Measurements from ENCODE around the gene SH3BP4.

Gene SH3BP4

DNA sequence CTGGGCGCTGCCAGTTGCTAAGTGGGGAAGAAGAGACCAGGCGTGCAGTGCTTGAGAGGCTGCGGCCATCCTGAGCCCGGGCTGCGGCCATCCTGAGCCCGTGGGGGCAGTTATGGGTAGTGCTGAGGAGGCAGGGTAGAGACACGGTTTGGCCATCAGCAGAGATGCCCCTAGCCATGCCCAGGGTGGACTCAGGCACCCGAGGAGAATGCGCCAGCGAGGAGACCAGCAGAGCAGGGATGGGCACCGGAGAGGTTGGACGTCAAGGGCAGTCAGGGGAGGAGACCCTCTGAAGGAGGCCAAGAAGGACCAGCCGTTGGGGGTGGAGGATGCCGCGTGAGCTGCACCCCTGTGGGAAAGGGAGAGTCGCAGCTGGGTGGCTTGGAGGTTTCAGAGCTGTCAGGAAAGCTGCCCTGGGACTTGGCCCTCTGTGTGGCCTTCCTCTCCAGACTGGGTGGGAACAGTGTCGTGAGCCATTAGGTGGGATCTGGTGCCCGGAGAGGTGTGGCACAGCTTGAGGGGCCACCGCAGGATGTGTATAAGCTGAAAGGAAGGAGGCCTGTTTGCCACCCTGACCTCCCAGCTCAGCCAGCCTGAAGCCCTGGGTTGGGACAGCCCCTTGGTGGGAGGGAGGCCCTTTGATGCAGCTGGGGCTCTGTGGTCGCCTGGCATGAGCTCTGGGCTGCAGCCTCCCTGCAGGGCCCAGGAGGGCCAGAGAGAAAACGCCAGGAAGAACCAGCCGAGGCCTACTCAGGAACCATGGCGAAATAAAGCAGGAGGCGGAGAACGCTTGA lies 56.0 kb downstream of the SH3BP4 start:
- TF ChIP-seq, protein P1, sequence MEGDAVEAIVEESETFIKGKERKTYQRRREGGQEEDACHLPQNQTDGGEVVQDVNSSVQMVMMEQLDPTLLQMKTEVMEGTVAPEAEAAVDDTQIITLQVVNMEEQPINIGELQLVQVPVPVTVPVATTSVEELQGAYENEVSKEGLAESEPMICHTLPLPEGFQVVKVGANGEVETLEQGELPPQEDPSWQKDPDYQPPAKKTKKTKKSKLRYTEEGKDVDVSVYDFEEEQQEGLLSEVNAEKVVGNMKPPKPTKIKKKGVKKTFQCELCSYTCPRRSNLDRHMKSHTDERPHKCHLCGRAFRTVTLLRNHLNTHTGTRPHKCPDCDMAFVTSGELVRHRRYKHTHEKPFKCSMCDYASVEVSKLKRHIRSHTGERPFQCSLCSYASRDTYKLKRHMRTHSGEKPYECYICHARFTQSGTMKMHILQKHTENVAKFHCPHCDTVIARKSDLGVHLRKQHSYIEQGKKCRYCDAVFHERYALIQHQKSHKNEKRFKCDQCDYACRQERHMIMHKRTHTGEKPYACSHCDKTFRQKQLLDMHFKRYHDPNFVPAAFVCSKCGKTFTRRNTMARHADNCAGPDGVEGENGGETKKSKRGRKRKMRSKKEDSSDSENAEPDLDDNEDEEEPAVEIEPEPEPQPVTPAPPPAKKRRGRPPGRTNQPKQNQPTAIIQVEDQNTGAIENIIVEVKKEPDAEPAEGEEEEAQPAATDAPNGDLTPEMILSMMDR (IDR thresholded peaks at IDR 0.05; ENCODE audit: low read depth, low read length, missing control alignments), result no peak
- H3K4me3 ChIP-seq (ENCODE audit: low read depth, low read length), result no peak overlapping the region
- no peak for DNase-seq (ENCODE audit: low read depth)

DNA sequence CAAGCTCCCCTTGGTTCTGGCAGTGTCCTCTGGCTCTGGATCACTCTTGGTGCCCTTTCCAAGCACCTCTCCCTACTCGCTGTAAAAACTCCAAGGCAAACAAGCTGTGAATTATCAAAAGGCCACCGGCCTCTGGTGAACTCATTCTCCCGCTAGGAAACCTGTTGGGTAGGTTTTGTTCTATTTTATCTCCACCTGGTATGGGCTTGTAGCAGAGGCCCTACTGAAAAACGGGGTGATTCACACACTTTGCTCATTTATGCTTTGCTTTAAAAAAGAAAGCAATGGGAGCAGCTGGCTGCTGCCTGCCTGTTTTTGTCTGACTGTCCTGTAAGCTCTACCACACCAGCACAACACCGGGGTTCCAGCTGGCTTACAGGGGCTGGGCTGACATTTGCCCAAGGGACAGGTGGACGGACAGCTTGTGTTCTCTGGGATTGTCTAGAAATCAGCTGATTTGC lies 56.8 kb downstream of the SH3BP4 start:
- no peak for DNase-seq (ENCODE audit: low read depth)
- no peak overlapping the region for H3K4me3 ChIP-seq (ENCODE audit: low read depth, low read length)
- TF ChIP-seq, protein P1 (IDR thresholded peaks at IDR 0.05; ENCODE audit: low read depth, low read length, missing control alignments), result no peak

DNA sequence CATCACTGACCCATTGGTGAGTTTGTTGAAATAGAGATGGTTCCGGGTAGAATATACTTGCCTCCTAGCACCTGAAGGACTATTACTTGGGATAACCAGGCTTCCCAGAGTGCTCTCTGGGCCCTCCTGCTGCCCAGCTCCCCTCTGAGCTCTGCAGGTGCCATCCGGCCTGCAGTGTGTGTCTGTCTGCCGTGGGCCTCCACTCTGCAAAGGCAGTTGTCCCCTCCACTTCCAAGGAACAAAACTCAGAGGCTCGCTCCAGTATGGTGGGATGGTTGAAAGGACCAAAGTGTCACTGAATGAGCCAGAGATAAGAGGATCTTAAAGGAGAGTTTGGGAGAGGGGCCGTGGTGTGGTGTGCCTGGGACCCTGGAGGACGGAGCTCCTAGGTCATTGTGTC lies 57.3 kb downstream of the SH3BP4 start:
- TF ChIP-seq, protein P1 (IDR thresholded peaks at IDR 0.05; ENCODE audit: low read depth, low read length, missing control alignments), result no peak
- no peak for DNase-seq (ENCODE audit: low read depth)
- H3K4me3 ChIP-seq (ENCODE audit: low read depth, low read length), result no peak overlapping the region

DNA sequence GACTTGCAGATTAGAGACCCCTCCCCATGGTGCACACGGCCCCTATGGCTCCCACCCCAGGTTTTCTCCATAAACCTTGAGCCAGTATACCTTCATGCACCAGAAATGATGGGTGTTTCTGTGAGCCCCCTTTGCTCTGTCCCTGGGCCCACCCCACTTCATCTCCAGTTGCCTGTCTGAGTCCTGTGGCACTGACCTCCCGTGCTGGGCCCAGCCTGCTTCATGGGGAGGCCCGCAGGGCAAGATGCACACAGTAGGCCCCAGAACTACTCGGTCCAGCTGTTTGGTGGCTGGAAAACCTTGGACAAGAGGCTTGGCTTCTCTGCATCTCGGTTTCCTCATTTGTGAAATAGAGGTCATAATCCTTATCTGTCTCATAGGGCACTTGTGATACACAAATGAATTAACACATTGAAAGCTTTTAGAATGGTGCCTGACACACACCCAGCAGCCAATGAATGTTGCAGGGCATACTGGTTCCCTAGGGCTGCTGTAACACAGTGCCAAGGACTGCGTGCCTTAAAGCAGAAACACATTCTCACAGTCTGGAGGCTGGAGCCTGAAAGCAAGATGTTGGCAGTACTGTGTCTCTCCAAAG lies 58.4 kb downstream of the SH3BP4 start:
- TF ChIP-seq, protein P1 (IDR thresholded peaks at IDR 0.05; ENCODE audit: low read depth, low read length, missing control alignments), result no peak
- DNase-seq (ENCODE audit: low read depth), result no peak
- H3K4me3 ChIP-seq (ENCODE audit: low read depth, low read length), result no peak overlapping the region

DNA sequence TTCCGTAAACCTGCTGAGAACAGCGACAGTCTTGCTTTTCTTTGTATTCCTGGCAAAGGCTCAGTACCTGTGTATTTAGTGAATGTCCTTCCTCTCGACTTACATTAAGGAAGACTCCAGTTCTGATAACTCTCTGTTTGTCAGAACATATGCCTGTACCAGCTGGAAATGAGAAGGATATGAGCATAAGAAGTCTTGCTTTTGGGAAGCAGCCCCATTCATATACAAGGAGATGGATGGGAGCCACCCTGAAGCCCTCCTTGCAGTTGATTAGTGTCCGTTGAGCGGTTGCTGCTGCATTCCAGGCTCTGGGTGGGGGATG lies 59.8 kb downstream of the SH3BP4 start:
- TF ChIP-seq, protein P1 (IDR thresholded peaks at IDR 0.05; ENCODE audit: low read depth, low read length, missing control alignments), result no peak
- no peak for DNase-seq (ENCODE audit: low read depth)

DNA sequence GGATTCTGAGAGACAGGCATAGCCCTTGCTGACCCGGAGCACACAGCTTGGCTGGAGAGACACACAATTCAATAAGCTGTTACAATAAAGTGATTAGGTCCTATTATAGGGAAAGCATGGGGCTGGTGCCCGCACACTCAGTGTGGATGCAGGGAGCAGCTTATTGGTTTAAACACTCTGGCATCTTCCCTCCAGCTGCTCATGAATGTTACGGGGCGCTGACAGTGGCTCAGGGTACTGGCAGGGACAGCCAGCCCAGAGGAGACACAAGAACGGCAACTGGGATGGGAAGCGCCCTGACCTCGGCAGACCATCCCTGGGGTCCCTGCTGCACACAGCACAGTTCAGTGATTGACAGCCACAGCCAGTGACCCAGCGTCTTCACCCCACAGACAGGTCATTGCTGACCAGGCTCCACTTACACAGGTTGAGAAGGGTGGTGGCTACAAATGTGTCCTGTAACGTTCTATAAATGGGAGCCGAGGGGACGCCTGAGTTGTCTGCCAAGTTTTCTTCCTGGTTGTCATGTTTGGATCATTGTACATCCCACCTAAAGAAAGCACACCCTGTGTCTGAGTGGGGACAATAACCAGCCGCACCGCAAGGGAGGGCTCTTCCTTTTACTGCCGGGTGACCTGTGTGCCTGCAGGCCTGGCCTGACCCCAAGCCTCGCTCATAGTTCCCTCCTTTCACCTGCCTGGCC lies 60.3 kb downstream of the SH3BP4 start:
- DNase-seq (ENCODE audit: low read depth), result no peak
- TF ChIP-seq, protein P1 (IDR thresholded peaks at IDR 0.05; ENCODE audit: low read depth, low read length, missing control alignments), result no peak
- no peak overlapping the region for H3K4me3 ChIP-seq (ENCODE audit: low read depth, low read length)

More for the DNA sequence above, 59.8 kb downstream of the SH3BP4 start:
- H3K4me3 ChIP-seq (ENCODE audit: low read depth, low read length), result no peak overlapping the region

All from GM12864 (cell line).